ENCODE results near the gene SGMS2.

DNA sequence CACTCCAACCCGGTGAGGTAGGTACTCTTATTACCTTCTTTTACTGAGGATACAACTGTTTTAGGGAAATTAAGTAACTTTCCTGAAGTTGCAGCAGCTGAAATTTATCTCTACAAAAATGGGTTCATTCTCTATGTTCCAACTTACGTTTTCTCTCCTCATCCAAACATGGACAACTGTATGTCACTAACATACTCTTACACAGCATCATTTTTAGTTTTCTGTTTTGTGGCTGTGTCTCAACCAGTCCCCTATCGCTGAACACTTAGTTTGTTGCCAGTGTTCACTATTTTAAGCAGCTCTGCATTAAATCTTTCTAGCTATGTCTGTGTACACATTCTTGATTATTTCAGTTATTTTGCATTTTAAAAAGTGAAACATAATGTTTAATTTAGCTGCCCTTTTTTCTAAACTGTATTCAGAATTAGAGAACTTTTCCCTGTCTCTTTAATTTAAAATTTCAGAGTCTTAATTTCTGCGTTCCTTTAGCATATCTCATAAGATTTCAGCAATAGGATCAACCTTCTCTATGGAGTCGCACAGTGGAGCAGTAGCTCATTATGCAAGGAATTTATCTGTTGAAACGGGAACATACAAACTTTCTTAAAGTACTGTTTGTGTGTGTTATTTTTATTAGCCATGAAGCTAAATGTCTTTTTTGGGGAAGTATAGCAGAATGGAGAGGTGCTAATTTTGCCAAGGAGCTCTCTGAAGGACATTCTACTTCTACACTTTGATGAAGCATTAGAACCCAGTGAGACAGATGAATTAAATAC is 3.8 kb downstream of the SGMS2 start:
- TF ChIP-seq, protein P1, sequence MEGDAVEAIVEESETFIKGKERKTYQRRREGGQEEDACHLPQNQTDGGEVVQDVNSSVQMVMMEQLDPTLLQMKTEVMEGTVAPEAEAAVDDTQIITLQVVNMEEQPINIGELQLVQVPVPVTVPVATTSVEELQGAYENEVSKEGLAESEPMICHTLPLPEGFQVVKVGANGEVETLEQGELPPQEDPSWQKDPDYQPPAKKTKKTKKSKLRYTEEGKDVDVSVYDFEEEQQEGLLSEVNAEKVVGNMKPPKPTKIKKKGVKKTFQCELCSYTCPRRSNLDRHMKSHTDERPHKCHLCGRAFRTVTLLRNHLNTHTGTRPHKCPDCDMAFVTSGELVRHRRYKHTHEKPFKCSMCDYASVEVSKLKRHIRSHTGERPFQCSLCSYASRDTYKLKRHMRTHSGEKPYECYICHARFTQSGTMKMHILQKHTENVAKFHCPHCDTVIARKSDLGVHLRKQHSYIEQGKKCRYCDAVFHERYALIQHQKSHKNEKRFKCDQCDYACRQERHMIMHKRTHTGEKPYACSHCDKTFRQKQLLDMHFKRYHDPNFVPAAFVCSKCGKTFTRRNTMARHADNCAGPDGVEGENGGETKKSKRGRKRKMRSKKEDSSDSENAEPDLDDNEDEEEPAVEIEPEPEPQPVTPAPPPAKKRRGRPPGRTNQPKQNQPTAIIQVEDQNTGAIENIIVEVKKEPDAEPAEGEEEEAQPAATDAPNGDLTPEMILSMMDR (conservative IDR thresholded peaks at IDR 0.05; ENCODE audit: low read depth, low read length) = no peak
- no peak for TF ChIP-seq EZH2 (IDR thresholded peaks at IDR 0.05; ENCODE audit: low read length, unreplicated experiment)

Measured in PC-3 (cell line).